ENCODE data around the gene DYSF. TPM values are rescaled to one million over a fixed set of nuclear protein-coding genes. Genes with fewer than 3 reads are reported as not detected.
A peak's percentile ranks its signal among the peaks of the same experiment; 100 is the strongest.

Gene DYSF
- polyA plus RNA-seq, 1 donor (not counting 4 experiments of a cell fraction or from before 2014, with no cell fraction given) = 8.2 TPM

DNA sequence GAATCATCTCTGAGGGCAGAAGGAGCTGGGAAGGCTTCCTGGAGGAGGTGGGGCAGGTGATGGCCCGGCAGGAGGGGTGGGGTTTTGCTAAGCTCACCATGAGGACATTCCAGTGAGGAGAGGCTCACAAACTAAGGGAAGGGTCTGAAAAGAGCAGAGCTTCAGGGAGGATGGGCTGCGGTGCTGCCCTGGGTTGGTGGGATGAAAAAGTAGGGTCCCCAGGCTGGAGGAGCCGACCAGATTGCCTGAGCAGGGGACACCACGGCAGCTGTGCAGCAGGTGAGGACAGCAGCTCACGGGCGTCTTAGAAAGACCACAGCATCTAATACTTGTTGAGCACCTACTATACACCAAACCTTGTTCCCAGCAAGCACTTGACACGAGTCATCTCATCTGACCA, 82.2 kb downstream of the DYSF start:
- Histone ChIP-seq H3K9ac (ENCODE audit: control insufficient read depth, extremely low read depth, insufficient read depth, low read length) (peak overlapping the region; percentile 56), H4K20me1 (ENCODE audit: control insufficient read depth, extremely low read depth, insufficient read depth, low read length) (no peaks in the 10 kb centered on the region), H3K79me2 (ENCODE audit: control insufficient read depth, insufficient read depth, low read length) (no peaks in the 10 kb centered on the region), H3K4me2 (ENCODE audit: control insufficient read depth, extremely low read depth, insufficient read depth, low read depth, low read length) (peak overlapping the region; percentile 71), H3K9me1 (ENCODE audit: control insufficient read depth, extremely low read depth, insufficient read depth, low read length) (no peaks in the 10 kb centered on the region), H3K4me3 (ENCODE audit: control insufficient read depth in 2 of 3, extremely low read depth in 1 of 3, insufficient read depth in 2 of 3, low read depth in 1 of 3, low read length in 3 of 3) (no peak overlapping the region), H3K4me1 (ENCODE audit: control insufficient read depth, extremely low read depth, insufficient read depth, low read length) (peaks cover 36% of the 10 kb centered on the region), H3K27ac (ENCODE audit: control insufficient read depth, insufficient read depth, low read length) (peak overlapping the region; percentile 56), H3K36me3 (ENCODE audit: control insufficient read depth in 2 of 2, extremely low read depth in 1 of 2, insufficient read depth in 2 of 2, low read length in 2 of 2) (no peaks in the 10 kb centered on the region), H3K9me3 (ENCODE audit: control insufficient read depth, low read depth, low read length) (no peaks in the 10 kb centered on the region), H2AFZ (ENCODE audit: control insufficient read depth, low read length) (no peak overlapping the region), H3K27me3 (ENCODE audit: control insufficient read depth, extremely low read depth, insufficient read depth, low read length) (no peaks in the 10 kb centered on the region)
- TF ChIP-seq, protein P1, sequence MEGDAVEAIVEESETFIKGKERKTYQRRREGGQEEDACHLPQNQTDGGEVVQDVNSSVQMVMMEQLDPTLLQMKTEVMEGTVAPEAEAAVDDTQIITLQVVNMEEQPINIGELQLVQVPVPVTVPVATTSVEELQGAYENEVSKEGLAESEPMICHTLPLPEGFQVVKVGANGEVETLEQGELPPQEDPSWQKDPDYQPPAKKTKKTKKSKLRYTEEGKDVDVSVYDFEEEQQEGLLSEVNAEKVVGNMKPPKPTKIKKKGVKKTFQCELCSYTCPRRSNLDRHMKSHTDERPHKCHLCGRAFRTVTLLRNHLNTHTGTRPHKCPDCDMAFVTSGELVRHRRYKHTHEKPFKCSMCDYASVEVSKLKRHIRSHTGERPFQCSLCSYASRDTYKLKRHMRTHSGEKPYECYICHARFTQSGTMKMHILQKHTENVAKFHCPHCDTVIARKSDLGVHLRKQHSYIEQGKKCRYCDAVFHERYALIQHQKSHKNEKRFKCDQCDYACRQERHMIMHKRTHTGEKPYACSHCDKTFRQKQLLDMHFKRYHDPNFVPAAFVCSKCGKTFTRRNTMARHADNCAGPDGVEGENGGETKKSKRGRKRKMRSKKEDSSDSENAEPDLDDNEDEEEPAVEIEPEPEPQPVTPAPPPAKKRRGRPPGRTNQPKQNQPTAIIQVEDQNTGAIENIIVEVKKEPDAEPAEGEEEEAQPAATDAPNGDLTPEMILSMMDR (optimal IDR thresholded peaks at IDR 0.05 in 1 of 3, IDR thresholded peaks at IDR 0.05 in 1 of 3, conservative IDR thresholded peaks at IDR 0.05 in 1 of 3; ENCODE audit: extremely low read depth in 1 of 3, insufficient read depth in 2 of 3, low read length in 3 of 3) = no peak
- no peak for TF ChIP-seq EZH2 (IDR thresholded peaks at IDR 0.05; ENCODE audit: low read length)
- no peak for DNase-seq (ENCODE audit: low read depth, low spot score)
- FAIRE-seq = peak; percentile 46
- dilution Hi-C loops (cut with MboI; ENCODE audit: extremely low pct_ligation_motif_present, low sequenced_read_pairs) = no loop called here

- FAIRE-seq (peak; percentile 96), DNase-seq (ENCODE audit: low read depth, low spot score) (peak; percentile 49)
- Histone ChIP-seq H3K27ac (ENCODE audit: control insufficient read depth, insufficient read depth, low read length) (peak overlapping the region; percentile 56), H3K36me3 (ENCODE audit: control insufficient read depth in 2 of 2, extremely low read depth in 1 of 2, insufficient read depth in 2 of 2, low read length in 2 of 2) (no peaks in the 10 kb centered on the region), H4K20me1 (ENCODE audit: control insufficient read depth, extremely low read depth, insufficient read depth, low read length) (no peaks in the 10 kb centered on the region), H3K79me2 (ENCODE audit: control insufficient read depth, insufficient read depth, low read length) (no peaks in the 10 kb centered on the region), H3K4me2 (ENCODE audit: control insufficient read depth, extremely low read depth, insufficient read depth, low read depth, low read length) (peak overlapping the region; percentile 71), H3K4me1 (ENCODE audit: control insufficient read depth, extremely low read depth, insufficient read depth, low read length) (peaks cover 32% of the 10 kb centered on the region), H3K9me1 (ENCODE audit: control insufficient read depth, extremely low read depth, insufficient read depth, low read length) (no peaks in the 10 kb centered on the region), H3K9ac (ENCODE audit: control insufficient read depth, extremely low read depth, insufficient read depth, low read length) (peak overlapping the region; percentile 56), H3K9me3 (ENCODE audit: control insufficient read depth, low read depth, low read length) (no peaks in the 10 kb centered on the region), H2AFZ (ENCODE audit: control insufficient read depth, low read length) (peak overlapping the region; percentile 47), H3K4me3 (ENCODE audit: control insufficient read depth in 2 of 3, extremely low read depth in 1 of 3, insufficient read depth in 2 of 3, low read depth in 1 of 3, low read length in 3 of 3) (peak overlapping the region in 1 of 3 experiments; percentile 4), H3K27me3 (ENCODE audit: control insufficient read depth, extremely low read depth, insufficient read depth, low read length) (no peaks in the 10 kb centered on the region)
- TF ChIP-seq, protein P1 (optimal IDR thresholded peaks at IDR 0.05 in 1 of 3, IDR thresholded peaks at IDR 0.05 in 1 of 3, conservative IDR thresholded peaks at IDR 0.05 in 1 of 3; ENCODE audit: extremely low read depth in 1 of 3, insufficient read depth in 2 of 3, low read length in 3 of 3) = no peak
- no peak for TF ChIP-seq EZH2 (IDR thresholded peaks at IDR 0.05; ENCODE audit: low read length)
- dilution Hi-C loops (cut with MboI; ENCODE audit: extremely low pct_ligation_motif_present, low sequenced_read_pairs) = no loop called here
Observed at GRCh38 chr2:71536226-71536671, 82.9 kb downstream of the DYSF start.

Measured in keratinocyte (primary cell).